Left ventricle myocardium superior (tissue), 1 donor: ENCODE data around the gene AGBL1. TPM values are rescaled to one million over a fixed set of nuclear protein-coding genes. Genes with fewer than 3 reads are reported as not detected.

Experiments
- ATAC-seq: fragments of 200-7000 bp; cut with Tn5 transposase; one replicate; pipeline ENCODE4 v1.9.1; 2020; ENCODE audit warnings: mild to moderate bottlenecking, moderate library complexity
- DNase-seq: peaks from one replicate; pipeline ENCODE4 v3.0.0-alpha.2; 2020
- intact Hi-C: fragments of 100-400 bp; cut with micrococcal nuclease; formaldehyde crosslinking; loops from one replicate; pipeline ENCODE4 v1.11.0; 2022
- total RNA-seq: library from RNA; stranded (reverse); fragmentation: NEBNext Ultra II Directional; extraction: Animal tissue kit (Norgen Biotek cat#: 25700); gene quantifications from one replicate; pipeline ENCODE4 v1.2.1, GENCODE V29; 2021
- donor health status: DM: no; HTN: yes; CAD: no; lungs with severe emphysema.

AGBL1 gene
- total RNA-seq, 1 donor from 2014 or later, result not detected

DNA sequence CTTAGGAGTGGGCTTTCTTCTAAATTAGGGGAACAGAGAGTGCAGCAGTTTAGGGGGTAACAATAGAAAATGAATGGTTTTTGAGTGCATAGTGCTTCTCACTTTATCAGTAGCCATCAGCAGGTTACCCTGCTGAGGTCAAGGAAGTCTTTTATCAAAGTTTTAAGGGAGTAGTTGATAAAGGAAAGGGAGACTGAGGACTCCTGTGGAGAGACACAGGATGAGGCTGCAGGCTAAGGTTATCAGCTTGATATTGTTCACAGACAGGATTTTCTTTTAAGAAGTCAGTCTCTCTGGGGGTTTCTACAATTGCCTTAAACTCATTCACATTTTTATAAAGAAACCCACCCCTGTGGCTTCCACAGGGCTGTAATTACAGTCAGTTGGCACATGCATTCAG is 205.0 kb downstream of the AGBL1 start:
- ATAC-seq, result no peak
- intact Hi-C loops, result no loop called here
- no peak for DNase-seq

DNA sequence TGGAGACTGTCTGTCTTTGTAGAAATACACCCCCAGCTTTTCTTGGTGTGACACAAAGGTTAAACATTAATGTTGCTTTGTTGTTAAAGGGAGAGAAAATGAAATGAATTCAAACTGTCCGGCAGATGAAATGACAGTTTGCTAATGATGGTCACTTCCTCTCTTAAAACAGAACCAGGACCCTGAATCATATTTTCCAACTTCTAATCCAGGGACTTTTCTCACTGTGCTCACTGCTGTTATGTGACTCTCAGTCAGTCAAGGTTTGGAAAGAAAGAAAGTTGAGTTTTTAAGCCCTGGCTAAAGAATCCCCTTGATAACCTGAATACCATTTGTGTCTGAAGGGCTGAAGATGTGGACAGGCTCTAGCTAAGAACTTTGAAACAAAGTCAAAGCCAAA is 215.8 kb downstream of the AGBL1 start:
- DNase-seq (no peak), ATAC-seq (no peak)
- intact Hi-C loops, result no loop called here

DNA sequence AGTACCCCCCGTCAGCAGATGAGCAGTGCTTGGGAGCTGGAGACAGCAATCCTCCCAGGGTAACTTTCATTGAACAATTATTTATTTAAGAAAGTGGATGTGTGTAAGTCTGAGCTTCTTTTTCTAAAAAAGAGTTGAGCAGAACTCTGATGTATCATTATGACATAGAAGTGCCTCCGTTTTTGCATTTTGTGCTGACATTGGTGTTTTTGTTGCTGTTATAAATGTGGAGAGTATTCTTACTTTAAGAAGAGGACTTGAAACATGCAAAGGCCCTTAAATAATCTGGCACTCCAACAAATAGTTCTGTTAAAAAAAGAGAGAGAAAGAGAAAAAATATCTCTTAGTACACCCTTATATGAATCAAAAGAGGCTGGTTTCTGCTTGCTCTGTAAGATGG is 217.1 kb downstream of the AGBL1 start:
- no peak for ATAC-seq
- no peak for DNase-seq
- intact Hi-C loops, result no loop called here

DNA sequence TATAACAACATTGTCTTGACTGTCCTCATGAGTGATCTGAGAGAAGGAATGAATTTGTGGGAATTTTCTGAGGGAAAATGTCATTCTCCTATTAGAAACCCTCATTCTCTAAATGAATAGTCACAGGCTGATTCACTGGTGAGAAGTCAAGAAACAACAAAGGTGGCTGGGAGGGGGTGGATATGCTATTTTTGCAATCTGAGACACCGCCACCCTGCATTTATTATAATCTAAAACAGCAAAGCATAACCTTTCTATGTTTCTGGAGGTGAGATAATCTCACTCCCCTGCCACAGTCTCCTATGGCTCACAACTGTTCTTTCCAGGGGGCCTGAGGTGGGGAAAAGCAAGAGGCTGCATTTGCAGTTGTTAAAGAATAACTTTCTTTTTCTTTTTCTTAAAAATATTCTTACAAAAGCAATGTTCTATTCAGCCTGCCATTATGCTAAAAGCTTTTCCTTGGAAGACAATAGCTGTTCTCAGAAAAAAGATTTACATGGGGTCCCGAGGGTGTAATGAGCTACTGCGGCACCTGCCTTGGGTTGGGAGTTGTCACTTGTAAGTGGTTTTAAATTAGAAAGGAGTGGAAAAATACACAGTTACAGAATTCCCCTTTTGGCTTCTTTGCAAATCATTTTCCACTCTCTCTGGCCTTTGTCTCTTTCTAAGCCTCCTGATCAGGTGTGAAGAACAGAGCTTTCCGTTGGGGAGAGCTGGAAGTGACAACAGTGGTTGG is 220.9 kb downstream of the AGBL1 start:
- ATAC-seq, result no peak
- DNase-seq, result no peak
- intact Hi-C loops, result no loop called here

DNA sequence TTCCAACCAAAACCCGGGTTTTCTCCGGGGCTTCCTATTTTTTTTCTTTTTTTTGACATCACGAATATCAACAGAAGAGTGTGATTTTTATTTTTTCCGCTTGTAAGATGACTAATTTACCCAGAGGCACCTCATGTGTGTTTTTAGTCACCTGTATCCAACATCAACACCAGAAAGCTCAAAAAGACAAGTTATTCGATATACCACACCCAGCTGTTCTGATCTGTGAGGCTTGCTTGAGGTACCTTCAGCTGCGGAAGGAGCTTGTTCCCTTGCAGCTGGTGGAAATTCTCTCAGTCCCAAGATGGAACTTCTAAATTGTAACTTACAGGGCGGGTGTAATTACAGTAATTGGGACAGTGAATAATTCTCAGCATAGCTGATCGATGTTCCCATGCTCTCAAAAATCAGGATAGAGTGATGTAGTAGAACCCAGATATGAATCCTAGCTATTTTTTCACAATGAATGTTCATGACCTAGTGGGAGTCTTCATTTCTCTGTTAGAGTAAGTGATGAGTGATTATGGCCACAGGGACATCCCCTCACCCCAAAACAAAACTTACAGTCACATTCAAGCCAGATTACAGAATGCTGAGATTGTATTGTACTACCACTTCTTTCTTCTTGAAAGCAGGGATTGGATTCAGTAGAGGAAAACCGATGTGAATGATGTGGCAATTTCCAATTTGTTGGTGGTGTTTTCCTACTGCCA is 232.1 kb downstream of the AGBL1 start:
- no peak for ATAC-seq
- intact Hi-C loops, result no loop called here
- DNase-seq, result no peak

DNA sequence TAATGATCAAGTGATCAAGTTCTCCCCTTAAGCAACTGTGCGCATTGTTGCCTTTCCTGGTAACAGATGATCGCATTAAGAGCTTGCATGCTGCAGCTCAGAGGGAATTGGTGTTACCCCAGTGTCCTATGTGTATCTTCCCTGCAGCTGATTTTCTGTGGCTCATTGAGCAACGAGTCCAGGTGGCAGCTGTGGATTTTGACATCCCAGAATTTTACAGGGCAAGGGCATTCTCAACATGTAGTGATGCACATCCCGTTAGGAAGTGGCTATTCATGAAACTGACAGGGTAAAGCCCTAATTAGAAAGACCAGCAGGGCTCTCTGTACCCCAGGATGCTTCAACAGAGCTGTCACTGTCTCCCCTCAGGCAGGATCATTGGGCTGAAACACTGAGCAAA is 232.8 kb downstream of the AGBL1 start:
- DNase-seq (no peak), ATAC-seq (no peak)
- intact Hi-C loops, result no loop called here

DNA sequence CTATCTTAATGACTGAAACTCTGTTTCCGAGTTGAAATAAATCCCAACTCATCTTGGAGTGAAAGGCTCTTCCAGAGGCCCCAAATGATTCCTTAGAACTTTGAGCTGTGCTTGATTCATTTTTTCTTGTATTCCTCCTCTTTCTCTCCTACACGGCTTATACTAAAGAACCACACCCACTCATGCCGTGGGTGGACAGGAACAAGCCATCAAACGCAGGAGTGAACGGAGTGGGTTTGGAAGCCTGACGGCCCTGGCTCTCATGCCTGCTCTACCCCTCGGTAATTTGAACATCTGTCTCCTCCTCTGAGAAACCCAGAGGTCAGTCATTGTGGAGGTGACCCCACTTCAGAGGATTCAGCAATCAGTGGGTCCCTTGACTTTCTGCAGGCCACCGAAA is 236.5 kb downstream of the AGBL1 start:
- intact Hi-C loops, result no loop called here
- ATAC-seq (no peak), DNase-seq (no peak)

DNA sequence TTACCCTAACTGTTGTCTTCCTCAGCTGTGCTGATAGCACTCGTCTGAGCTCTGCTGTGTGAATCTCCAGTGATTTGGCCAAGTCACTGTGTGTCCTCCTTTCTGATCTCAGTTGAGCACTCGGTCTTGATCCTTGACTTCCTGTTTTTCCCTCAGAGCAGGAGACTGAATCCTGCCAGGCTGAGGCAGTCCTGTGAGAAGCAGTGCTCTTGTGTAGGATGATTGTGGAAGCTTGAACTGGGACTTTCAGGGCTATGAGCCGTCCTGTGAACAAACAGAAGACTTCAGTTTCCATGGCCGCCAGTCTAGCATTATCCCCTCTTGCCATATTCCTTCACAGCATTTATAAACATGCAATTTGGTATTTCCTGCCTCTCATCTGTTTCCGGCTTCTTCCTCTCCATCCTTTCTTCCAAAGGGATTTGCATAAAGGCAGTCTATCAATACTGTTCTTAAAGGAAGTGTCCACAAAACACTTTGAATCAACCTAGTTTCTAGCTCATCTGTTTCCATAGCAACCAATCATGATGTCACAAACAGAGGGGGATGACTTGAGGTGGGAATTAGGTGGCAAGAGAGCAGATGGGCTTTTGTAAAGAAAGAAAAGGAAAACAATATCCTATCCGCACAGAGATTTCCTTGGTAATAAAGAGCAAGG is 237.2 kb downstream of the AGBL1 start:
- DNase-seq, result no peak
- intact Hi-C loops, result no loop called here
- ATAC-seq, result peak; percentile 26

DNA sequence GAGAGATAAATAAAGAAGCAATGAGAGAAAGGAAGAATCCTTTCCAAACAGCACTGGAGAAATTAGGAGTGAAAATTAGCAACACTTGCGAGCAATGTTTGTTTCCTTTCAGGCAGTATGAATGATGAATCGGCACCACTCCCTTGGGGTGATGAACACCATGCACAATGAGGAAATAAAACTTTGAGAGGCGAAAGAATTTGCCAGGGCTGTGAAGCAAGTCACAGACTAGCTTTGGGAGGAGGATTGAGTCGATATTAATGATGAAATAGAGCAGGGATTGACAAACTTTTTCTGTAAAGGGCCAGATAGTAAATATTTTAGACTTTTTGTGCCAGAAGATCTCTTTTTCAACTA is 237.7 kb downstream of the AGBL1 start:
- intact Hi-C loops, result no loop called here
- ATAC-seq (peak; percentile 65), DNase-seq (no peak)

DNA sequence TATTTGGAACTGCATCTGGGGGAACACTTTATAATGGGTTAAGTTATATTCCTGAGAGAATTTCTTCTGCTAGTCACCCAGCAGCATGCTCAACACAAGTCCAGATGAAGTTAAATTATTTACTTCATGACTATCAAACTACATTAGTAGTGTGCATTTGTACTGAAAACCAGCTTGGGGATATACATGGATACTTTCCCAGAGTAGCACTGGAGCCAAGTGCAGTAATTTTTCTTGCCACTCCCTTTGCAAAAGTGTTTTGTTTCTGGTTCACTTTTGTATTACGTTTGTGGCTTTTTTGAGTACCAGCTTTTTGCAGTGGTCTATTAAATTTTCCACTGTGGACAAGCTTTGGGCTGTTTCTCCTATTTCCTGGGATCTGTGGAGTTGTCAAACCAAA is 243.0 kb downstream of the AGBL1 start:
- ATAC-seq, result no peak
- DNase-seq, result no peak
- intact Hi-C loops, result no loop called here

DNA sequence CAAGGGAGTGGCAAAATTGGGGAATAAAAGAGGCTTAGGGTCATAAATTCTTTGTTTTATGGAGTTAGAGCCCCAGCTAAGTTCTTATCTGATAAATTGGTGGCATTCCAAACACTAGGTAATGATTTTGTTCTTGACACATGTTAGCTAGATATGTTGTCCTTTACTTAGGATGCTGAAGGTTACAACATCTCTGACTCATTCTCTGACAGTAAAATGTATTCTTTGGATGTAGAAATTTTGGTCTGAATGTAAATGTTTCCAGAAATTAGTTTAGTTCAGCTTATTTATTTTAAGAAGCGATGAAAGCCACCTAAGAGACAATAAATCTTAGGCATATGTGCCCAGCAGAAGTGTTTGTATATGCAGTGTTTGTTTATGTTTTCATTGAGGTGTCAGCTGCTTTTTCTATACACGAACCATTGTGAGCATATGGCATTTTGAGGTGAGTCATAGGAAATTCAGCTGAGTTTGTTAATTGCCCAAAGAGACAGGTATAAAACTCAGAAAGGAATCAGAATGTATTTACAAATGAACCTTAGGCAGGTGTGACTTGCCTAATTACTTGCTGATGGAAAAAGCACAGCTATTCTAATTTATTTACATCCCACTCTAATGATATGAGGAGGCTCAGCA is 247.7 kb downstream of the AGBL1 start:
- DNase-seq (no peak), ATAC-seq (no peak)
- intact Hi-C loops, result no loop called here

DNA sequence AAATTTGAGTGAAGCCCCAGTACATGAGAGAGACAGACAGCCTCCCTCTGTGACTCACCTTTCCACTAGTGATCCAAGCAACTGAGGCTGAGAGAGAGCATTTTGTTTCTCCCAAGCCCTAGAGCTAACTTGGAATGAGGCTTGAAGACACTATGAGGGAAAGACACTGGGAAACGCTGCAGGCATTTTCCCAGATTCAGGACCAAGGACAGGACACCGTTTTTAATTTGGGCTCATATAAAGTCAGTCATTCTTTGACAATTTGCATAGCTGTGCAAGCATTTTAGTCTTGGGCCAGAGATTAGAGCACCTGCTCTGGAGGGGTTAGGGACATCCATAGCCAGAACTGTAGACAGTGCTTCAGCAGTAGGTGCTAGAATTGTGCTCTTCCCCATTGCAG is 249.0 kb downstream of the AGBL1 start:
- DNase-seq, result no peak
- intact Hi-C loops, result no loop called here
- ATAC-seq, result no peak

DNA sequence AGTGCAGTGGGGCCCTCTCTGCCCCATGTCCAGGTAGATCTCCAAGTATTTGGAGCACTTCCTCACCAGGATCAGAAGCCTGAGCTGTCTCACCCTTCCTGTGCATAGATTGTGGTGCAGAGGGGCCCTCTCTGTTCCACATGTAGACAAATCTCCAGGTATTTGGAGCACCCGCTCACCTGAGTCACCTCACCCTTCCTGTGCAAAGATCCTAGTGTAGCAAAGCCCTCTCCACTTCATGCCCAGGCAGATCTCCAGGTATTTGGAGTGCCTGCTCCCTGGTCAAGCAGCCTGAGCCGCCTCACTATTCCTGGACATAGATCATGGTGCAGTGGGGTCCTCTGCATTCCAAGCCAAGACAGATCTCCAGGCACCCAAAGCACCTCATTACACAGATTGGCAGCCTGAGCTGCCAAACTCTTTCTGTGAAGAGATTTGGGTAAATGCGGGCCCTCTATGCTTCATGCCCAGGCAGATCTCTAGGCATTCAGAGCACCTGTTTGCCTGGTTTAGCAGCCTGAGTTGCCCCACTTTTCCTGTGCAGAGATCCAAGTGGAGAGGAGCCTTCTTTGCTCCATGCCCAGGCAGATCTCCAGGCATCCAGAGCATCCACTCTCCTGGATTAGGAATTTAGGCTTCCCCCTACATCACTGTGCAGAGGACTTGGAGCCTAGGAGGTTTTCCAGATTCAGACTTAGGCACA is 249.8 kb downstream of the AGBL1 start:
- ATAC-seq (no peak), DNase-seq (no peak)
- intact Hi-C loops, result no loop called here

DNA sequence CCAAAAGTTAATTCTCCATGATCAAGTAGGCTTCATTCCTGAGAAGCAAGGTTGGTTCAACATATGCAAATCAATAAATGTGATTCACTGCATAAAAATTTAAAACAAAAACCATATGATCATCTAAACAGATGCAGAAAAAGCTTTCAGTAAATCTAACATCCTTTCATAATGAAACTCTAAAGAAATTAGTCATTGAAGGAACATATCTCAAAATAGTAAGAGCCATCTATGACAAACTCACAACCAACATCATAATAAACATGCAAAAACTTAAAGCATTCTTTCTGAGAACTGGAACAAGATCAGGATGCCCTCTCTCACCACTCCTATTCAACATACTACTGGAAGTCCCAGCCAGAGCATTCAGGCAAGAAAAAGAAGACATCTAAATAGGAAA is 254.1 kb downstream of the AGBL1 start:
- intact Hi-C loops, result no loop called here
- DNase-seq (no peak), ATAC-seq (no peak)

DNA sequence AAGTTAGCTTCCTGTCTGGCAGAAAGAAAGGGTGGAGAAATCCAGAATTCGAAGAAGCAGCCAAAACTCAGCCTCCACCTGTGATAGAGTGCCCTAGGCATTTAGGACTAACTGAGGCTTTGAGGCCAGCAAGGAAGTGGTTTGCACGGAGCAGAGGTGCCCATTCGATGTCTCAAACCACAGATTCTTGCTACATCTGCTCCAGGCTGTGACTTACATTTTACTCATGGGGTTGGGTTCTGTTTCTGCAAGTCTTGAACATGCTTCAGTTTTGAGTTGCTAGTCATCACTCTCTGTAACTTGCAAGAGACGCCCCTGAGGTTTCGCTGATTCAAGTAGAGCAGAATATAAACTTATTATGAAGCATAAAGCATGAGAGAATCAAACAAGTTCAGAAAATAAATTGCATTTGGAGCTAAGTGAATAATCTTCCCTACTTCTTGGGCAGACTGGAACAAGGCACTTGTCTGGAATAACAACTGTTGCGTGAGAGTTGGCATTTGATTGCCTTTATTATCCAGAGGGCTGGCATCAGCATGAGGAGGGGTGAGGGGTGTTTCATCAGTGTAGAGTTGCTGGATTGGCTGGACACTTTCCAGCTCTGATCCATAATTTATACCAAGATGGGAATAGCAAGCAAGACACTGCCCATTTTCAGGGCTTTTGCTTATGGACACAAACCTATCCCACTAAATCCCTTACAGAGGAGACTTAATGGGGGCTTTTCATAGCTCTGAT is 256.5 kb downstream of the AGBL1 start:
- no peak for ATAC-seq
- DNase-seq, result no peak
- intact Hi-C loops, result no loop called here

DNA sequence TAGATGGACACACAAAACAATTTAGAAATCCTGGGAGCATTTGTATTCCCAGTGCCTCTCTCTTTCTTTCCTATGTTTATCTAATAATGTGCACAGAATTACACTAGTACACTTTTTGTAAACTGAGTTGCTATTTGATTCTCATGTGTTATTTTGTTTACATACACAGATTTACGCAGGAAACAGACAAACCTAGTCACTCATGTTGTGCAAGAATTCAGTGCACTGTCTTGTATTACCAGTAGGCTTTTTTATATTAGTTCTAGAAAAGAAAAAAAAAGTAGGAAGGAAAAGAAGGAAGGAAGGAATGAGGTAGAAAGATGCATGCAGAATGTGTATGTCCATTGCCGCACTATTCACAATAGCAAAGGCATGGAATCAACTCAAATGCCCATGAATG is 257.4 kb downstream of the AGBL1 start:
- intact Hi-C loops, result no loop called here
- DNase-seq (no peak), ATAC-seq (no peak)

DNA sequence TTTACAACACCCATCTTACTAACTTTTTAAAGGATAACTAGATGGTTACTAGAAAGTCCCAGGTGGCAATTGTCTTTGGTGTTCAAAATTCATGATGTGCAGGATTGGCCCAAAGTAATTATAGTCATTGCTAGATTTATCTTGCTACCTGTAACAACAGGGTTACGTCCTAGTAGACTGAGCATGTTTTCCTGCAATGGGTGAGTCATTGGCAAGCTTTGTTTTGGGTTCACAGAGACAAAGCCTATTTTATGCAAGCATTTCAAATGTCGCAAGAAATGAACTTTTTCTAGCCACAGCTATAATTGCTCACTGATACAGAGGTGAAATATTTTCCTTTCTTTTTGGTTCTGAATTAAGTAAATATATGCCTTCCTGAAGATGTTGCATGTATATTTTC is 267.6 kb downstream of the AGBL1 start:
- no peak for ATAC-seq
- intact Hi-C loops, result no loop called here
- DNase-seq, result no peak

DNA sequence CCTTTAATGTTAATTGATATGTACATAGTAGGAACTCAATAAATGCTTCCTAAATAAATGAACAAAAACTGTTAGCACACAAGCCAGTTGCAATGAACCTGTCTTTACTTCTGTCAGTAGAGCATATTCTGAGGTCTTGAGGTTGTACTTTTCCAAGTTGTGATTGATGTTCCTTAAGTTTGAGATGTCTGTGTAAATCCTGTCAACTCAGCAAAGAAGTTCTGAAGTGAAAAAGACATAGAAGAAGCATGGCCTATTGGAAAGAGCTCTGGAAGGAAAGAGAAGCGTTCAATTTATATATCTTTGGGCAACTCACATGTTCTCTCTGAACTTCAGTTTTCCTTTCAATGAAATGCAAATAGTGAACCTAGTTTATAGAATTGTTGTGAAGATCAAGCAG is 269.9 kb downstream of the AGBL1 start:
- no peak for ATAC-seq
- no peak for DNase-seq
- intact Hi-C loops, result no loop called here

DNA sequence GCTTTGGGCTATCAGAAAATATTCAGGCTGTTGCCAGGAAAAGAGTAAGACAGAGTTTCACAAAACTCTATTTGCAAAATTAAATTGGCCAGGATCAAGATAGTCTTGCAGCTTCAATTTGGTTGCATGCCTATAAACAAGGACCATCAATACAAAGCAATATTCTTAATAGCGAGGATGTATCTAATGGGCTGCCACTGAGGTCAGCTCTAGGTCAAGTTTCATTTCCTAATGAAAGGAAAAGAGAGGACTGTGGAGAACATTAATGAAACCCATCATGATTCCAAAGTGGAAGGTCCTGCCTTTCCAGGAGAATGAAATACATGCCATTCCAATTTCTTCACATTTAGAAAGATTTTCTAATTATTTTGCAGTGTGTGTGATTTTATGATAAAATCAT is 273.5 kb downstream of the AGBL1 start:
- no peak for DNase-seq
- intact Hi-C loops, result no loop called here
- ATAC-seq, result no peak
